Measurements from ENCODE around the gene HECW1.

DNA sequence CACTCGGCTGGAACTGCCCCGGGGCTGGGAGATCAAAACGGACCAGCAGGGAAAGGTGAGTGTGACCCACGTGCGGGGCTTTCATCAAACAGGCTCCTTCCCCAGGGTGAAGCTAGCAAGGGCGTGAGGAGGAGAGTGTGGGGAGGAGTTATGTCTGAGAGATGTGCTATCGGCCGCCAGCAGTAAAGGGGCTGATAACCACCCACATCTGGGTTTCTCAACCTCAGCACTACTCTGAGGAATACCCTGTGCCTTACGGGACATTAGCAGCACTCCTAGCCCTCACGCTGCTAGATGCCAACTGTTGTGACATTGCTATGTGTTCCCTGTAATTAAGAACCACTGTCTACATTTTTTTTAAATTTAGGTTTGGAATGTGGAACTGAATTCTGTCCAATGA lies 356.6 kb downstream of the HECW1 start:
- TF ChIP-seq, protein P1, sequence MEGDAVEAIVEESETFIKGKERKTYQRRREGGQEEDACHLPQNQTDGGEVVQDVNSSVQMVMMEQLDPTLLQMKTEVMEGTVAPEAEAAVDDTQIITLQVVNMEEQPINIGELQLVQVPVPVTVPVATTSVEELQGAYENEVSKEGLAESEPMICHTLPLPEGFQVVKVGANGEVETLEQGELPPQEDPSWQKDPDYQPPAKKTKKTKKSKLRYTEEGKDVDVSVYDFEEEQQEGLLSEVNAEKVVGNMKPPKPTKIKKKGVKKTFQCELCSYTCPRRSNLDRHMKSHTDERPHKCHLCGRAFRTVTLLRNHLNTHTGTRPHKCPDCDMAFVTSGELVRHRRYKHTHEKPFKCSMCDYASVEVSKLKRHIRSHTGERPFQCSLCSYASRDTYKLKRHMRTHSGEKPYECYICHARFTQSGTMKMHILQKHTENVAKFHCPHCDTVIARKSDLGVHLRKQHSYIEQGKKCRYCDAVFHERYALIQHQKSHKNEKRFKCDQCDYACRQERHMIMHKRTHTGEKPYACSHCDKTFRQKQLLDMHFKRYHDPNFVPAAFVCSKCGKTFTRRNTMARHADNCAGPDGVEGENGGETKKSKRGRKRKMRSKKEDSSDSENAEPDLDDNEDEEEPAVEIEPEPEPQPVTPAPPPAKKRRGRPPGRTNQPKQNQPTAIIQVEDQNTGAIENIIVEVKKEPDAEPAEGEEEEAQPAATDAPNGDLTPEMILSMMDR (conservative IDR thresholded peaks at IDR 0.05): no peak
- TF ChIP-seq EZH2 (IDR thresholded peaks at IDR 0.05; ENCODE audit: low read depth): no peak

Measured in PC-9 (cell line).